ENCODE data around the gene WASF1. TPM values are rescaled to one million over a fixed set of nuclear protein-coding genes. Genes with fewer than 3 reads are reported as not detected.

WASF1 gene
- total and polyA plus RNA-seq, 3 donors from 2014 or later, result 102 to 204 (median 158) TPM

- Histone ChIP-seq H3K4me3 (no peak overlapping the region), H3K9me3 (no peaks in the 10 kb centered on the region), H3K4me1 (peaks cover 8% of the 10 kb centered on the region), H3K27me3 (no peaks in the 10 kb centered on the region), H3K36me3 (ENCODE audit: low read depth, missing control alignments) (no peaks in the 10 kb centered on the region), H3K27ac (no peak overlapping the region)
- TF ChIP-seq, protein P1, sequence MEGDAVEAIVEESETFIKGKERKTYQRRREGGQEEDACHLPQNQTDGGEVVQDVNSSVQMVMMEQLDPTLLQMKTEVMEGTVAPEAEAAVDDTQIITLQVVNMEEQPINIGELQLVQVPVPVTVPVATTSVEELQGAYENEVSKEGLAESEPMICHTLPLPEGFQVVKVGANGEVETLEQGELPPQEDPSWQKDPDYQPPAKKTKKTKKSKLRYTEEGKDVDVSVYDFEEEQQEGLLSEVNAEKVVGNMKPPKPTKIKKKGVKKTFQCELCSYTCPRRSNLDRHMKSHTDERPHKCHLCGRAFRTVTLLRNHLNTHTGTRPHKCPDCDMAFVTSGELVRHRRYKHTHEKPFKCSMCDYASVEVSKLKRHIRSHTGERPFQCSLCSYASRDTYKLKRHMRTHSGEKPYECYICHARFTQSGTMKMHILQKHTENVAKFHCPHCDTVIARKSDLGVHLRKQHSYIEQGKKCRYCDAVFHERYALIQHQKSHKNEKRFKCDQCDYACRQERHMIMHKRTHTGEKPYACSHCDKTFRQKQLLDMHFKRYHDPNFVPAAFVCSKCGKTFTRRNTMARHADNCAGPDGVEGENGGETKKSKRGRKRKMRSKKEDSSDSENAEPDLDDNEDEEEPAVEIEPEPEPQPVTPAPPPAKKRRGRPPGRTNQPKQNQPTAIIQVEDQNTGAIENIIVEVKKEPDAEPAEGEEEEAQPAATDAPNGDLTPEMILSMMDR (IDR thresholded peaks at IDR 0.05), result no peak
- no peak for TF ChIP-seq POLR2A (IDR thresholded peaks at IDR 0.05)
- no peak for DNase-seq
- intact Hi-C loops (cut with DNase I; ENCODE audit: low total_unique reads), result no loop called here
Measured at GRCh38 chr6:110188791-110189190, 9.3 kb upstream of the WASF1 start.

DNA sequence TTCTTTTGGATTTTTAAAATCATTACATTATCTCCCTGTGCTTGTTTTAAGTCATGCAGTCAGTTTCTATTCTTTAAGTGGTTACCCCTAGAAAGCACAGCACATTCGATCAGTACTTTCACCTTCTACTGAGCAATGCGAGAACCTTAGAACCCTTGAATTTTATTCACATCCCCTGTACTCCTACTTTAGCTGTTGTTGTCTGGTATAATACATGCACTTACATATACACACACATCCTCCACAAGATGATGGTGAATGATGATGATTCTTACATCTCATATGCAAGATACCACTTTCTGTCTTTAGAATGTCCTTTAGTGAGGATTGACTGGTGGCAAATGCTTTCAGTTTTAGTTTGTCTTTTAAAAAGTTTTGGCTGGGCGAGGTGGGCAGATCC, 6.4 kb upstream of the WASF1 start:
- H3K36me3 ChIP-seq (ENCODE audit: low read depth, missing control alignments), result no peaks in the 10 kb centered on the region
- intact Hi-C loops (cut with DNase I; ENCODE audit: low total_unique reads), result no loop called here
- no peak overlapping the region for H3K27ac ChIP-seq
- no peak for TF ChIP-seq POLR2A (IDR thresholded peaks at IDR 0.05)
- TF ChIP-seq, protein P1 (IDR thresholded peaks at IDR 0.05), result no peak
- no peaks in the 10 kb centered on the region for H3K9me3 ChIP-seq
- DNase-seq, result no peak
- H3K4me1 ChIP-seq, result peaks cover 29% of the 10 kb centered on the region
- H3K4me3 ChIP-seq, result no peak overlapping the region
- H3K27me3 ChIP-seq, result no peaks in the 10 kb centered on the region
- 85 to 86% methylated on average over 3 of the region's 3 CpGs for WGBS, 2 donors

DNA sequence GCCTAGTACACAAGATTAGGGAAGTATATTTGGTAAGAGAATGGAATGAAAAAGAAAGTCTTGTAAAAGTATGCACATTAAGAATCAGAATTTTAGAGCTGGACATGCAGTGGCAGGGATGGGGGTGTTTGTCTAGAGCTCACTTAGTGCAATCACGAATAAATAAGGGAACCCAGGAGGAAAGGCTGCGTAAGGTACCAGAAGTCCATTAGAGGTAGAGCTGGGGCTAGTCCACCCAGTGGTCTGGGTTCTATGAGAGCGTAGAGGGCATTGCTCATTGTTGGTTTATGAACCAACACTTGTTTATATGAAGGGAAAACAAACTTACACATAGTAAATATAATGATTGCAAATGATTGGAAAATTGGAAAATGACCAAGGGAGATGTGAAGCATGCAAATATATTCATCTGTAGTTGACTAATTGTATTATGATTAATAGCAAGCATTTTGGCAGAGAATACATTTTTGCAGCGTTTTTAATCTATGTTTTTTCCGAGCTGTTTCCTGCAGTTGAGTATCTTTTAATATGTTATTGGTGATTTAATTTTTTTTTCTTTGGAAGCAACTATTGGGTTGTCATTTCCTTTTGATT, 3.9 kb upstream of the WASF1 start:
- no peaks in the 10 kb centered on the region for H3K27me3 ChIP-seq
- H3K4me3 ChIP-seq, result no peak overlapping the region
- no peak for TF ChIP-seq POLR2A (IDR thresholded peaks at IDR 0.05)
- TF ChIP-seq, protein P1 (IDR thresholded peaks at IDR 0.05), result no peak
- 75 to 82% methylated on average over 5 of the region's 5 CpGs for WGBS, 2 donors
- H3K36me3 ChIP-seq (ENCODE audit: low read depth, missing control alignments), result no peaks in the 10 kb centered on the region
- no peaks in the 10 kb centered on the region for H3K9me3 ChIP-seq
- intact Hi-C loops (cut with DNase I; ENCODE audit: low total_unique reads), result no loop called here
- peaks cover 30% of the 10 kb centered on the region for H3K4me1 ChIP-seq
- no peak overlapping the region for H3K27ac ChIP-seq
- no peak for DNase-seq

GRCh38 chr6:110181131-110182030, 1.9 kb upstream of the WASF1 start:
- no peak overlapping the region for H3K27ac ChIP-seq
- H3K4me1 ChIP-seq, result peaks cover 30% of the 10 kb centered on the region
- intact Hi-C loops (cut with DNase I; ENCODE audit: low total_unique reads), result no loop called here
- no peaks in the 10 kb centered on the region for H3K36me3 ChIP-seq (ENCODE audit: low read depth, missing control alignments)
- H3K4me3 ChIP-seq, result peak overlapping the region; percentile 64 to 96
- WGBS, 2 donors, result 29 to 37% methylated on average over 6 of the region's 6 CpGs
- no peak for DNase-seq
- no peaks in the 10 kb centered on the region for H3K27me3 ChIP-seq
- TF ChIP-seq, protein P1 (IDR thresholded peaks at IDR 0.05), result no peak
- no peak for TF ChIP-seq POLR2A (IDR thresholded peaks at IDR 0.05)
- H3K9me3 ChIP-seq, result no peaks in the 10 kb centered on the region

Data from testis (tissue), 3 donors.